OCI-LY7 (cell line): ENCODE results near the gene EIF5A. TPM values are rescaled to one million over a fixed set of nuclear protein-coding genes. Genes with fewer than 3 reads are reported as not detected.

Source experiments
- BruUV-seq: library from RNA; stranded (reverse); fragments of 400-500 nt; replicated peaks from 2 replicates; lab custom pipeline; 2021; lab: Mats Ljungman, UMichigan
- CTCF ChIA-PET: fragments of 300-600 bp; sonication (Branson Sonifier 250); formaldehyde crosslinking; loops from one replicate; lab custom pipeline; 2022; ENCODE audit warnings: antibody characterized with exemption; ENCODE audit not compliant: unreplicated experiment; lab: Charles Lee
- POLR2A ChIA-PET: fragments of 300-600 bp; sonication (Branson Sonifier 250); formaldehyde crosslinking; loops from one replicate; lab custom pipeline; 2022; ENCODE audit warnings: antibody characterized with exemption; lab: Charles Lee
- DNase-seq: peaks from one replicate; pipeline ENCODE4 v3.0.0-alpha.2; 2015; ENCODE audit warnings: low spot score
- H2AFZ ChIP-seq: fragments of 200-600 bp; sonication (generic), shearing (Covaris generic); 2 replicates; pipeline ENCODE4 v1.6.1; 2014; ENCODE audit warnings: mild to moderate bottlenecking, antibody characterized with exemption, low read length, moderate library complexity
- H3K27ac ChIP-seq: fragments of 200-600 bp; sonication (generic); 2 replicates; pipeline ENCODE4 v1.5.1; 2014; ENCODE audit warnings: mixed run types, low read depth, mild to moderate bottlenecking, moderate library complexity, low read length, inconsistent platforms; ENCODE audit not compliant: poor library complexity, severe bottlenecking
- H3K36me3 ChIP-seq: fragments of 200-600 bp; sonication (generic); 2 replicates; pipeline ENCODE4 v1.6.1; 2014; ENCODE audit warnings: mild to moderate bottlenecking, antibody characterized with exemption, low read length, moderate library complexity, mixed read lengths; ENCODE audit not compliant: insufficient read depth
- H3K4me1 ChIP-seq: fragments of 200-600 bp; sonication (generic); 2 replicates; pipeline ENCODE4 v1.5.1; 2014; ENCODE audit warnings: mild to moderate bottlenecking, low read length; ENCODE audit not compliant: insufficient read depth, poor library complexity, severe bottlenecking
- H3K4me2 ChIP-seq: fragments of 200-600 bp; sonication (generic); 2 replicates; pipeline ENCODE4 v1.6.1; 2014; ENCODE audit warnings: mild to moderate bottlenecking, low read length
- H3K4me3 ChIP-seq: fragments of 200-600 bp; sonication (generic); 2 replicates; pipeline ENCODE4 v1.5.1; 2014; ENCODE audit warnings: mild to moderate bottlenecking, low read depth, low read length; ENCODE audit not compliant: poor library complexity, severe bottlenecking
- H3K79me2 ChIP-seq: fragments of 200-600 bp; sonication (generic); 2 replicates; pipeline ENCODE4 v1.6.1; 2016; ENCODE audit warnings: low read depth, mild to moderate bottlenecking, low read length, moderate library complexity, mixed read lengths; ENCODE audit not compliant: insufficient read depth
- H3K9me2 ChIP-seq: fragments of 200-600 bp; sonication (generic); 2 replicates; pipeline ENCODE4 v1.6.1; 2016; ENCODE audit warnings: mild to moderate bottlenecking, low read length, mixed read lengths; ENCODE audit not compliant: insufficient read depth
- H3K9me3 ChIP-seq: fragments of 200-600 bp; sonication (generic); 2 replicates; pipeline ENCODE4 v1.6.1; 2014; ENCODE audit warnings: mild to moderate bottlenecking, mixed run types, low read length, mixed read lengths
- H4K20me1 ChIP-seq: fragments of 200-600 bp; sonication (generic); 2 replicates; pipeline ENCODE4 v1.6.1; 2014; ENCODE audit warnings: mild to moderate bottlenecking, antibody characterized with exemption, low read length, moderate library complexity, mixed read lengths; ENCODE audit not compliant: insufficient read depth
- EZH2phosphoT487 ChIP-seq: fragments of 200-600 bp; sonication (generic); IDR thresholded peaks from 2 replicates; pipeline ENCODE4 v1.6.1; 2018; ENCODE audit warnings: low read depth, borderline replicate concordance, mild to moderate bottlenecking, mixed run types, antibody characterized with exemption, low read length, moderate library complexity, mixed read lengths
- intact Hi-C: fragments of 100-400 bp; cut with micrococcal nuclease; formaldehyde crosslinking; loops from one replicate; pipeline ENCODE4 v1.10.0; 2022; ENCODE audit not compliant: unreplicated experiment
- total RNA-seq, 2 experiments: library from RNA; depleted of rRNA in 1 of 2; stranded (reverse); fragments of >200 nt in 1 of 2; shearing (Covaris generic) in 1 of 2; gene quantifications; 2 replicates each; pipeline ENCODE4 v1.2.3, GENCODE V29; 2014 to 2022
- TF ChIP-seq, protein P1 (sequence below): fragments of 200-600 bp; sonication (generic); conservative IDR thresholded peaks from 2 replicates; pipeline ENCODE4 v1.5.1; 2014; ENCODE audit warnings: mild to moderate bottlenecking, antibody characterized with exemption, low read length, moderate library complexity, mixed read lengths

EIF5A gene
- total RNA-seq, 2 experiments from 2014 or later, result 491 to 803 TPM

DNA sequence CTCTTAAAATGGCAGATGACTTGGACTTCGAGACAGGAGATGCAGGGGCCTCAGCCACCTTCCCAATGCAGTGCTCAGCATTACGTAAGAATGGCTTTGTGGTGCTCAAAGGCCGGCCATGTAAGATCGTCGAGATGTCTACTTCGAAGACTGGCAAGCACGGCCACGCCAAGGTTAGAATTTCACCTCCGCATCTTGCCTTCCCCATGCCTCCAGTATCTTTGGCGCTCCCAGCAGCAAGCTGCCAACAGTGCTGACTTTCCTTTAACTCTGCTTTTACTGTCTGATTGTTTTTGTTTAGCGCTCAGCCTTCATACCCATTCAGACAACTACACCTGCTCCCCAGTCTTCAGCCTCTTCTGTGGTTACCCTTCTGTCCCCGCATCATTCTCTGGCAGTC is 2.2 kb downstream of the EIF5A start:
- H3K27ac ChIP-seq, result peak overlapping the region; percentile 95
- peak overlapping the region; percentile 77 for H3K4me2 ChIP-seq
- H3K79me2 ChIP-seq, result peaks cover 49% of the 10 kb centered on the region
- BruUV-seq, result no TSS peak
- H3K4me1 ChIP-seq, result peaks cover 60% of the 10 kb centered on the region
- no peak for DNase-seq
- H2AFZ ChIP-seq, result no peak overlapping the region
- H3K36me3 ChIP-seq, result peaks cover 70% of the 10 kb centered on the region
- ChIA-PET CTCF (interaction anchor here (0.6 kb wide), 3 partner anchors 27 to 317 kb away, joined by 3 to 5 read pairs (median 3); partner anchors contain the start of gene ACAP1), POLR2A (interaction anchor here (0.6 to 3.2 kb wide), 3 partner anchors 17 to 27 kb away, joined by 3 to 8 read pairs (median 5); partner anchors contain the start of genes ACAP1 and NEURL4)
- TF ChIP-seq, protein P1, sequence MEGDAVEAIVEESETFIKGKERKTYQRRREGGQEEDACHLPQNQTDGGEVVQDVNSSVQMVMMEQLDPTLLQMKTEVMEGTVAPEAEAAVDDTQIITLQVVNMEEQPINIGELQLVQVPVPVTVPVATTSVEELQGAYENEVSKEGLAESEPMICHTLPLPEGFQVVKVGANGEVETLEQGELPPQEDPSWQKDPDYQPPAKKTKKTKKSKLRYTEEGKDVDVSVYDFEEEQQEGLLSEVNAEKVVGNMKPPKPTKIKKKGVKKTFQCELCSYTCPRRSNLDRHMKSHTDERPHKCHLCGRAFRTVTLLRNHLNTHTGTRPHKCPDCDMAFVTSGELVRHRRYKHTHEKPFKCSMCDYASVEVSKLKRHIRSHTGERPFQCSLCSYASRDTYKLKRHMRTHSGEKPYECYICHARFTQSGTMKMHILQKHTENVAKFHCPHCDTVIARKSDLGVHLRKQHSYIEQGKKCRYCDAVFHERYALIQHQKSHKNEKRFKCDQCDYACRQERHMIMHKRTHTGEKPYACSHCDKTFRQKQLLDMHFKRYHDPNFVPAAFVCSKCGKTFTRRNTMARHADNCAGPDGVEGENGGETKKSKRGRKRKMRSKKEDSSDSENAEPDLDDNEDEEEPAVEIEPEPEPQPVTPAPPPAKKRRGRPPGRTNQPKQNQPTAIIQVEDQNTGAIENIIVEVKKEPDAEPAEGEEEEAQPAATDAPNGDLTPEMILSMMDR, result no peak
- TF ChIP-seq EZH2phosphoT487, result no peak
- no peaks in the 10 kb centered on the region for H3K9me2 ChIP-seq
- H4K20me1 ChIP-seq, result peaks cover 26% of the 10 kb centered on the region
- intact Hi-C loops, result no loop called here
- no peaks in the 10 kb centered on the region for H3K9me3 ChIP-seq
- H3K4me3 ChIP-seq, result peak overlapping the region; percentile 99

DNA sequence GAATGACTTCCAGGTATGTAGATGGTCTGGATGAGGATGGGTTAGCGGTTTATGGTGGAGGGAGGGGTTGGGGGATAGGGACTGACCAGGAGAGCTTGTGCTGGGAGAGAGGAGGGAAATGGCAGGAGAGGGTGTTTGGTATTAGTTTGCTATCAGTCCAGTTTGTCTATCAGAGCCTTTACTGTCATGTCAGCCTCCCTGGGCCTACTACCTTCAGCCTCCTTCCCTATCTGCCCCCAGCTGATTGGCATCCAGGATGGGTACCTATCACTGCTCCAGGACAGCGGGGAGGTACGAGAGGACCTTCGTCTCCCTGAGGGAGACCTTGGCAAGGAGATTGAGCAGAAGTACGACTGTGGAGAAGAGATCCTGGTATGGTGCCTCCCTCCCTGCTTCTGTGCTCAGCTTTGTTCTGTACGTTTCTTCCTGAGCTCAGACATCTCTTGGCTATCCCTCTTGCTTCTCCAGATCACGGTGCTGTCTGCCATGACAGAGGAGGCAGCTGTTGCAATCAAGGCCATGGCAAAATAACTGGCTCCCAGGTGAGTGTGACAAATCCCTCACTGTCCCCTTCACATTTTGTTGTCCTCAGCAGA is 3.8 kb downstream of the EIF5A start:
- Histone ChIP-seq H4K20me1 (peaks cover 28% of the 10 kb centered on the region), H3K27ac (no peak overlapping the region), H3K36me3 (peaks cover 79% of the 10 kb centered on the region), H3K79me2 (peaks cover 52% of the 10 kb centered on the region), H3K4me2 (peak overlapping the region; percentile 77; the same call in 1 of the 2 replicates), H3K9me3 (no peaks in the 10 kb centered on the region), H3K4me3 (no peak overlapping the region), H3K4me1 (peaks cover 62% of the 10 kb centered on the region), H2AFZ (no peak overlapping the region), H3K9me2 (no peaks in the 10 kb centered on the region)
- TF ChIP-seq, protein P1, result no peak
- no peak for TF ChIP-seq EZH2phosphoT487
- DNase-seq, result no peak
- CTCF ChIA-PET, result no interaction called here
- no TSS peak for BruUV-seq
- intact Hi-C loops, result no loop called here
- POLR2A ChIA-PET, result interaction anchor here (0.8 kb wide), 1 partner anchor 18 kb away, joined by 3 read pairs; the partner anchor contains the start of gene NEURL4
